Fibroblast of skin of left quadriceps (primary cell): ENCODE data around the gene B9D1.

Experiments
- DNase-seq, 2 experiments: peaks; one replicate each; pipeline ENCODE4 v3.0.0-alpha.2; 2013; ENCODE audit warnings: low read depth in 2 of 2

The B9D1 gene

GRCh38 chr17:19338031-19338990 is 24.2 kb downstream of the B9D1 start:
- DNase-seq = no peak

GRCh38 chr17:19337712-19338023 is 24.9 kb downstream of the B9D1 start:
- no peak for DNase-seq

- no peak for DNase-seq
Observed at GRCh38 chr17:19336938-19337711, 25.4 kb downstream of the B9D1 start.

GRCh38 chr17:19335951-19336631 is 26.4 kb downstream of the B9D1 start:
- no peak for DNase-seq

GRCh38 chr17:19334331-19334730 is 28.2 kb downstream of the B9D1 start:
- no peak for DNase-seq

- DNase-seq = no peak
Observed at GRCh38 chr17:19333736-19334290, 28.7 kb downstream of the B9D1 start.

- DNase-seq = no peak
Observed at GRCh38 chr17:19333132-19333440, 29.4 kb downstream of the B9D1 start.

GRCh38 chr17:19332371-19333131 is 30.0 kb downstream of the B9D1 start:
- no peak for DNase-seq

GRCh38 chr17:19331543-19332245 is 30.8 kb downstream of the B9D1 start:
- DNase-seq = no peak

- peak; percentile 69 for DNase-seq
Observed at GRCh38 chr17:19331134-19331533, 31.4 kb downstream of the B9D1 start.

- no peak for DNase-seq
Observed at GRCh38 chr17:19330271-19330670, 32.3 kb downstream of the B9D1 start.

GRCh38 chr17:19329839-19330238 is 32.7 kb downstream of the B9D1 start:
- DNase-seq = no peak

- no peak for DNase-seq
Observed at GRCh38 chr17:19329136-19329535, 33.4 kb downstream of the B9D1 start.

GRCh38 chr17:19328441-19329061 is 34.0 kb downstream of the B9D1 start:
- no peak for DNase-seq

GRCh38 chr17:19327031-19327783 is 35.3 kb downstream of the B9D1 start:
- DNase-seq = peak; percentile 67 to 70

- DNase-seq = no peak
Observed at GRCh38 chr17:19325542-19325941, 37.0 kb downstream of the B9D1 start.

- no peak for DNase-seq
Observed at GRCh38 chr17:19322861-19323260, 39.7 kb downstream of the B9D1 start.

GRCh38 chr17:19322129-19322505 is 40.4 kb downstream of the B9D1 start:
- no peak for DNase-seq

GRCh38 chr17:19321481-19322128 is 40.9 kb downstream of the B9D1 start:
- DNase-seq = no peak
